Endothelial cell of hepatic sinusoid (primary cell): ENCODE data around the gene ZNF385A.

Experiments used
- in situ Hi-C: cut with HindIII; loops from 2 replicates; pipeline ENCODE4 v1.10.0; 2017; ENCODE audit warnings: low sequenced_read_pairs

Gene ZNF385A

DNA sequence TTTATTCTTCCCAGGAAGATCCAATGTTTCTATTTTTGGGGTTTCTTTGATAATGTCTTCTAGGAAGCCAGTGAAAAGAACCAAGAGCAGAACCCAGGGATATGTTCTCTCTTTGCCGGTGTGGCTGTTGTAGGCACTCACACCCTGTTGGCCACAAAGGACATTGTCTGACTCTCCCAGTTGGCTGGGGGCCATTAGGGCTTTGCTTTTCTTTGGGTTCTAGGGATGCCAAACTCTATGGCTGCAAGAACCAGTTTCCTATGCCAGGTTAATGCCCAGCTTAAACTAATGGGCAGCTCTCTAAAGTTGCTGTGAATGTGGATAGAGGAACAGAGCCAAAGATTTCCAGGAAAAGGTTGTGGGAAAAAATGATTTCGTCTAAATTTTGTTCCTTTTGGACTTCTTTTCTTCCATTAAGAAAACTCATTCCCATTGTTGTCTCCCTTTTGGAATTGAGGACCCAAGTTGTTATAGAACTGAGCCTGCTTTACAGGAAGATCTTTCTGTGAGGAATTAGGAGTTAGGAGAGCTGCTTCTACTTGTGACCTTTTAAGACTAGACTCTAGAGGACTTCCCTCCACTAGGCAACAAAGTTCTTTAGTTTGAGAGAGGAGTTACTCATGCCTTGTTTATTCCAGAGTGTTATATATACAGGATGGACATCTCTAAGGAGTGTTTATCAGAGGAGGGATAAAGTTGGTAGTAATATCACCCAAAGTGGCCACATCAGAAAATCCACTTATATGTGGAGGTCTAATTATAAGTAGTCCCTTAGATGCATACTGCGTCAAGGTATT is 46.5 kb downstream of the ZNF385A start:
- in situ Hi-C loops: loop anchor here (5.0 kb wide), 1 partner anchor 101 kb away; no protein-coding TSS in a partner anchor

- in situ Hi-C loops: loop anchor here (5.0 kb wide), 1 partner anchor 100 kb away; no protein-coding TSS in a partner anchor
Measured at GRCh38 chr12:54337280-54337842, 47.2 kb downstream of the ZNF385A start.

- in situ Hi-C loops: no loop called here
Measured at GRCh38 chr12:54333420-54334034, 51.0 kb downstream of the ZNF385A start.

GRCh38 chr12:54331461-54331860 is 53.1 kb downstream of the ZNF385A start:
- in situ Hi-C loops: no loop called here

GRCh38 chr12:54330442-54330841 is 54.1 kb downstream of the ZNF385A start:
- in situ Hi-C loops: no loop called here

DNA sequence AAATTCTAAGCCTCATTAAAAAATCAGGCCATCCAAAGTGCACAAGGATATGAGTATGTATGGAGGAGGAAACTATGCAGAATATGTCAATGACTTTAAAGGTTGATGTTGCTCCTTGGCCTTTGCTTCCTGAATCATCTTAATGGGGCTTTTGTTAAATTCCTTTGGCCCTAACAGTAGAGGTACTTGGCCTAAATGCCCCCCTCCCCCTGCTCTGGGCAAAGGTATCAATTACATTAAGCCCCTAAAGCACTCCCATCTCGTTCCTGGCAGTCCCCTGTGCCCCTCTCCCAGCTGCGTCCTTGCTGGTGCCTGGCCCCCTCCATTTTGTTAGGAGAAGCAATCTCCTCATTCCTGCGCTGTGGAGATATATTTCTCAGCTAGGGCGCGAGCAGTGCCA is 54.8 kb downstream of the ZNF385A start:
- in situ Hi-C loops: loop anchor here (5.0 kb wide), 1 partner anchor 37 kb away; no protein-coding TSS in a partner anchor

- in situ Hi-C loops: loop anchor here (5.0 kb wide), 1 partner anchor 36 kb away; no protein-coding TSS in a partner anchor
Measured at GRCh38 chr12:54328595-54329337, 55.8 kb downstream of the ZNF385A start.

GRCh38 chr12:54325442-54326109 is 59.0 kb downstream of the ZNF385A start:
- in situ Hi-C loops: loop anchor here (5.0 kb wide), 1 partner anchor 33 kb away; no protein-coding TSS in a partner anchor

DNA sequence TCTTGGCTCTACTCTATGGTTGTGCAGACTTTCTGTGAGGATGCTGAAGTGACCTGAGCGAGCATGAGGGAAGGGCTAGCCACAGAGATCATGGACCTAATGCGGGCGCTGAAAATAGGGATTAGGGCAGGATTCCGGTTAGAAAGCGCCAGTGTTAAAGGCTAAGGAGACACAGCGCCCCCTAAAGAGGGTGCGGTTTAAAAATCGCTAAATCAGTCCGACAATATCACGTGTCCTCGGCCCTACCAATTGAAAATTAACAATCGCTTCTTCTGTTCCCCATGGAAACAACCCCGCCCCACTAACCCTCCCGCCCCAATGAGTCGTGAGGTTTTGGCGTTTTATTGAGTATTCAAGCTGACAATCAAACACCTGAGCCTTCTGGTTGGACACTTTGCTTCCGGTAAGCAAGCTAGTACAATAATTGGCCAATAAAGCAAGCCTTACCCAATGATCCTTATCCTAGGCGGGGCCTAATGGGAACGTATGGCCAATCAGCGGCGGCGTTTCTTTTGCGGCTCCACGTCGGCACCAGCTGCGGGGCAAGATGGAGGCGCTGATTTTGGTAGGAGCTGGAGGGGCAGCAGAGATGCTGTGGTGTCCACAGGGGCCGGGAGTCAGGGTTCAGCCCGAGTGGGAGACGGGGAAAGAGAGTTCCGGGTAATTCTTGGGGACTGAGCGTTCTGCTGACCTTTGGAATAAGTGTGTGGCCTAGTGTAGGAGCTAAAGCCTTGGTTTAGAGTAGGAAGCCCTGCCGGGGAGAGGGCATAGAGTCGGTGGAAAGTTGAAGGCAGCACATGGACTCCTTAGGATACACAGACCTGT is 59.7 kb downstream of the ZNF385A start, which contains the start of gene COPZ1:
Gene COPZ1 (plus strand): TSS at position 515 of the 825 bp plus-strand sequence. CDS start 33 bp downstream, at position 548.
- in situ Hi-C loops: loop anchor here (5.0 kb wide), 1 partner anchor 33 kb away; no protein-coding TSS in a partner anchor

GRCh38 chr12:54321363-54321762 is 63.2 kb downstream of the ZNF385A start:
- in situ Hi-C loops: no loop called here
